GM18519 (cell line): Measurements from ENCODE around the gene POLD1.
"Not testable (repeated sequence)": the region's sequence is repeated elsewhere in the genome, so short reads cannot be mapped to it uniquely, and the experiment has no call there.

Experiments
- ATAC-seq: cut with Tn5 transposase; IDR thresholded peaks from one replicate; pipeline ENCODE4 v1.9.1; 2021; ENCODE audit warnings: mild to moderate bottlenecking, moderate library complexity; ENCODE audit not compliant: unreplicated experiment, low FRiP score

The POLD1 gene

GRCh38 chr19:50433201-50434180 is 49.3 kb downstream of the POLD1 start:
- ATAC-seq, result no peak

DNA sequence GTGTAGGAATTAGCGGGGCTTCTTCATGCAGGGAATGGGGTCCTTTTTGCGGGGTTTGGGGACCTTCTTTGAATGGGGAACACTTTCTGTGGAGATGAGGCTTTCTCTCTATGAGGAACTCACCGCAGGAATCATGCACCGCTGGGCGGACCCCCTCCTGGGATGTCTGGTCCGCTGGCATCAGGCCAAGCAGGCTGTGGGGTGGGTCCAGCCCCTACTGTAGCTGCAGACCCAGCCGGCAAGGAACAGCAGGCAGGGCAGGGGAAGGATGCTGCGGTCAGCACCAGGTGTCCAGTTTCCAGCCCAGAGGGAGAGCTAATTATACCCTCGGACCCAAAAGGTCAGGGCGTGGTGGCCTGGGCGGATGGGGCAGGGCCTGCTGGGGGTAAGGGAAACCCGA is 50.4 kb downstream of the POLD1 start:
- no peak for ATAC-seq

DNA sequence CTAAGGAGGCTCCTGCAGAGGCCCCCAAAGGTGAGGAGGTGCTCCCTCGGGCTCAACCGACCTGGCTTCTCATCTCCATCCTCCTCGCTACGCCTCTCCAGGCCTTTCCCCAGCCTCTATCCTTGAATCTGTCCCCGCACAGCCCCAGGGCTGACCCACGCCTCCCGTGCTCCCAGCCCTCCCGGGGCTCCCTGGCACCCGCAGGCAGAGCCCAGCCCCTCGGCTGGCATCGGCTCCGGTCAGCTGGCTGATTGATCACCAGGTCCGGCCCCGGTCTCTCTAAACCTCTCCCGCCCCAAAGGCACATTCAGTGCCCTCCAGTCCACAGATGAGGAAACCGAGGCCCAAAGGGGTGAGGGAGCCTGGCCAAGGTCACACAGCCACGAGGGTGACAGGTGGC is 51.1 kb downstream of the POLD1 start:
- ATAC-seq, result no peak

DNA sequence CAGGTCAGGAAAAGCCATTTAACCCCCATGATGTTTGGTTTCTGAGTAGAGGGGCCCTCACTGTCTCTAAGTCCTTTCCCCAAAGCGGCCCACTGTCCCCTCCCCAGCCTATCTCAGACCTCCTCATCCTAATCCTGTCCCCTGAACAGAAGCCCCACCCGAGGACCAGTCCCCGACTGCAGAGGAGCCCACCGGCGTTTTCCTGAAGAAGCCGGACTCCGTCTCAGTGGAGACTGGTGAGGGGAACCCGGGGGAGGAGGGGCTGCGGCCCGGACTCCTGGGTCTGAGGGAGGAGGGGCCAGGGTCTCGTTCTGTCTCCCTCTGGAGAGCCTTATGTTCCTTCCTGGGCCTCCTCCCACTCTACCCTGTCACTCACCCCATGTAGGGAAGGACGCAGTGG is 51.5 kb downstream of the POLD1 start:
- no peak for ATAC-seq

- no peak for ATAC-seq
Observed at GRCh38 chr19:50437862-50438449, 53.8 kb downstream of the POLD1 start.

- not testable (repeated sequence) for ATAC-seq
Observed at GRCh38 chr19:50439130-50439529, 55.0 kb downstream of the POLD1 start.

DNA sequence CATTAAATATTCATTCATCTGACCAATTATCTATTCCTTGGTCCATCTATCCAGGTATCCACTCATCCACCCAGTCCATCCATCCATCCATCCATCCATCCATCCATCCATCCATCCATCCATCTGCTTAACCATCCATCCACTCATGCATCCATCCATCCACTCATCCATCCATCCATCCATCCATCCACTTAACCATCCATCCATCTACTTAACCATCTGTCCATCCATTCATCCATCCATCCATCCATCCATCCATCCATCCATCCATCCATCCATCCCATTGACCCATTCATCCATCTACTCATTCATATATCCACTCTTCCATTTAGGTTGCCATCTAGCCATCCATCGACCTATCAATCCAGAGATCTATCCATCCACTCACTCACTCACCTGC is 59.9 kb downstream of the POLD1 start:
- no peak for ATAC-seq

DNA sequence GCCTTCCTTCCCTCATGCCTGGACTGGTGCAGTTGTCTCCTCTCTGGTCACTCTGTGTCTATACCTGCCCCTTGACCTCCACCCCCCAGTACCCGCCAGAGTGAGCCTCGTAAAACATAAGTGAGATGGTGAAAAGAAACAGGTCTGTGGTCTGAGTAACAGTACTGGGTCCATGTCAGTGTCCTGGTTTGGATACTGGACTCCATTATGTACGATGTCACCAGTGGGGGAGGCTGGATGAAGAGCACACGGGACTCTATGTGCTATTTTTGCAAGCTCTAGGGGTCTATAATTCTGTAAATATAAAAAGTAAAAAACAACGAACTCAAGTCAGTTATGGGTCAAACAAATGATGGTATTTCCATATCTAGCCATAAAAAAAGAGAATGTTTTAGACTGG is 62.9 kb downstream of the POLD1 start:
- no peak for ATAC-seq

GRCh38 chr19:50447750-50448149 is 63.6 kb downstream of the POLD1 start:
- no peak for ATAC-seq

GRCh38 chr19:50449236-50449899 is 65.2 kb downstream of the POLD1 start:
- ATAC-seq, result no peak

GRCh38 chr19:50450369-50451222 is 66.4 kb downstream of the POLD1 start:
- no peak for ATAC-seq

DNA sequence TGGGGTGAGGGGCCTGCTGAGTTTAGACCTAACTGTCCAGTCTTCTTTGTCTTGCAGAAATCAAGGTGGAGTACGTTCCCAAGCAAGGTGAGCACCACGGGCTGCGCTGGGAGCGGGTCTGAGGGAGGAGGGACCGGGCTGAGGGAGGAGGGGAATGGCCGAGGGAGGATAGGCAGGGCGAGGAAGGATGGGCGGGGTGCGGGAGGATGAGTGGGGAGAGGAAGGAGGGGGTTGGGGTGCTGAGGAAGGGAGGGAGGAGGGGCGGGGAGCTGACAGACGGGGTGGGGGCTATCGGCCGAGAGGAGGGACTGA is 67.0 kb downstream of the POLD1 start:
- ATAC-seq, result no peak

GRCh38 chr19:50453243-50453642 is 69.1 kb downstream of the POLD1 start:
- ATAC-seq, result no peak

DNA sequence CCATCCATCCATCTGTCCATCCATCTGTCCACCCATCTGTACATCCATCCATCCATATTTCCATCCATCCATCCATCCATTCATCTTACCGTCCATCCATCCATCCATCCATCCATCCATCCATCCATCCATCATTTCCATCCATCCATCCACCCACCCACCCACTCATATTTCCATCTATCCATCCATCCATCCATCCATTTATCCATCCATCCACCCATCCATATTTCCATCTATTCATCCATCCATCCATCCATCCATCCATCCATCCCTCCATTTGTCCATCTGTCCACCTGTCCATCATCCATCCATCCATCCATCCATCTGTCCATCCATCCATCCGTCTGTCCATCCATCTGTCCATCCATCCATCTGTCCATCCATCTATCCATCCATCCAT is 71.8 kb downstream of the POLD1 start:
- no peak for ATAC-seq

- ATAC-seq, result no peak
Observed at GRCh38 chr19:50457300-50457699, 73.2 kb downstream of the POLD1 start.

- no peak for ATAC-seq
Observed at GRCh38 chr19:50458396-50459066, 74.4 kb downstream of the POLD1 start.

DNA sequence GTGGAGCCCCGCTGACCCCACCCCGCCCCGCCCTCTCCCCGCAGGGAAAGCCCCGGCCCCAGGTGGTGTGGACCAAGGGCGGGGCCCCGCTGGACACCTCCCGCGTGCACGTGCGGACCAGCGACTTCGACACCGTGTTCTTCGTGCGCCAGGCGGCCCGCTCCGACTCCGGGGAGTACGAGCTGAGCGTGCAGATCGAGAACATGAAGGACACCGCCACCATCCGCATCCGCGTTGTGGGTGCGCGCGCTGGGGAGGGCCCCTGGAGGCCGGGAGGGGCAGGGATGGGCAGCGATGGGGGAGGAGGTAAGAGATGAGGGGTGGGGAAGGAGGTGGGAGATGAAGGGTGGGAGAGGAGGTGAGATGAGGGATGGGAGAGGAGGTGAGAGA is 74.9 kb downstream of the POLD1 start:
- ATAC-seq, result no peak

DNA sequence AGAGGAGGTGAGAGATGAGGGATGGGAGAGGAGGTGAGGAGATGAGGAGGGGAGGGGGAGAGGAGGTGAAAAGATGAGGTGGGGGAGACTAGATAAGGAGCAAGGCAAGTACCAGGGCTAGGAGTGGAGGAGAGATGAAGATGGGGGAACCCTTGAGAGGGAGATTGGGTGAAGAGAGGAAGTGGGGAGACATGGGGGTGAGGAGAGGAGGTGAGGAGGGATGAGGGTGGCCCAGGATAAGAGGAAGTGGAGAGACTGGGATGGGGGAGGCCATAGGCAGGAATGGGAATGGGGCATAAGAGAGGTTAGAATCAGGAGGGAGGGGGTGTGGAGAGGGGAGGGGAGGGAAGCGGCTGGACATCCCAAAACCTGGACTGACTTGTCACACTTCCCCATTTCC is 75.5 kb downstream of the POLD1 start:
- no peak for ATAC-seq

DNA sequence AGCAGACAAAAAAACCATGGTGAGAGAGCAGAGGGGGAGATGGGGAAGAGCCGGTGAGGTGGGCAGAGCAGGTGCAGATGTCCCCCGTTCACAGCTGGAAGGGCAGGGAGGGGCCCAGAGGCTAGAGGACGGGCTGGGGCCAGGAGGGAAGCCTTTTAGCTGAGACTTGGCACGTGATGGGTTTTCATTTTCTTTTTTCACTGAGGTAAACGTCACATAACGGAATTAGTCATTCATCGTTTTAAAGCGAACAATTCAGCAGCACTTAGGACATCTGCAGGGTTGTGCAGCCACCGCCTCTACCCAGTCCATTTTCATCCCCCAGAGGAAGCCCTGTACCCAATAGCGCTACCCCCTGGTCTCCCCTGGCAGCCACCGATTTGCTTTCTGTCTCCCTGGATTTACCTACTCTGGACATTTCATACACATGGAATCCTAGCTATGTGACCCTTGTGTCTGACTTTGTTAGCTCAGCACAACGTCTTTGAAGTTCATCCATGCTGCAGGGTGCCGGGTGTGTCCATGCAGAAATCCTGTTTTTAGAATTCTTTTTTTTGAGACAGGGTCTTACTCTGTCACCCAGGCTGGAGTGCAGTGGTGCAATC is 76.1 kb downstream of the POLD1 start:
- no peak for ATAC-seq
